Activated CD4-positive, alpha-beta memory T cell treated with anti-CD3 and anti-CD28 coated beads for 36 hours (primary cell): ENCODE results near the gene TOMM40L. TPM values are rescaled to one million over a fixed set of nuclear protein-coding genes. Genes with fewer than 3 reads are reported as not detected.
A peak's percentile ranks its signal among the peaks of the same experiment; 100 is the strongest.

Source experiments
- CTCF ChIA-PET: fragments of 350-600 bp; sonication (Branson Sonifier 250); formaldehyde crosslinking; loops from one replicate; lab custom pipeline; 2021; ENCODE audit warnings: antibody characterized with exemption, inconsistent platforms; lab: Charles Lee
- POLR2A ChIA-PET: fragments of 350-600 bp; sonication (Branson Sonifier 250); formaldehyde crosslinking; loops from one replicate; lab custom pipeline; 2021; ENCODE audit warnings: antibody characterized with exemption; lab: Charles Lee
- DNase-seq: peaks from one replicate; pipeline ENCODE4 v3.0.0-alpha.2; 2020
- H3K27ac Mint-ChIP-seq: one replicate; pipeline ENCODE4 v1.8.0; 2021; ENCODE audit warnings: mixed read lengths
- H3K27me3 Mint-ChIP-seq: one replicate; pipeline ENCODE4 v1.8.0; 2021; ENCODE audit warnings: mixed read lengths
- H3K36me3 Mint-ChIP-seq: one replicate; pipeline ENCODE4 v1.8.0; 2021; ENCODE audit warnings: mixed read lengths
- H3K4me1 Mint-ChIP-seq: one replicate; pipeline ENCODE4 v1.8.0; 2021; ENCODE audit warnings: low read depth, mixed read lengths
- H3K4me3 Mint-ChIP-seq: one replicate; pipeline ENCODE4 v1.8.0; 2021; ENCODE audit warnings: mild to moderate bottlenecking, mixed read lengths
- H3K9me3 Mint-ChIP-seq: one replicate; pipeline ENCODE4 v1.8.0; 2021; ENCODE audit warnings: mixed read lengths
- intact Hi-C: fragments of 100-400 bp; cut with micrococcal nuclease; formaldehyde crosslinking; loops from one replicate; pipeline ENCODE4 v1.15.1; 2023
- total RNA-seq, 2 experiments: library from RNA; stranded (reverse); gene quantifications; one replicate each; pipeline ENCODE4 v1.2.3, GENCODE V29; 2021

Gene TOMM40L
- total RNA-seq, 2 experiments from 2014 or later: 14.8 to 15.4 TPM

DNA sequence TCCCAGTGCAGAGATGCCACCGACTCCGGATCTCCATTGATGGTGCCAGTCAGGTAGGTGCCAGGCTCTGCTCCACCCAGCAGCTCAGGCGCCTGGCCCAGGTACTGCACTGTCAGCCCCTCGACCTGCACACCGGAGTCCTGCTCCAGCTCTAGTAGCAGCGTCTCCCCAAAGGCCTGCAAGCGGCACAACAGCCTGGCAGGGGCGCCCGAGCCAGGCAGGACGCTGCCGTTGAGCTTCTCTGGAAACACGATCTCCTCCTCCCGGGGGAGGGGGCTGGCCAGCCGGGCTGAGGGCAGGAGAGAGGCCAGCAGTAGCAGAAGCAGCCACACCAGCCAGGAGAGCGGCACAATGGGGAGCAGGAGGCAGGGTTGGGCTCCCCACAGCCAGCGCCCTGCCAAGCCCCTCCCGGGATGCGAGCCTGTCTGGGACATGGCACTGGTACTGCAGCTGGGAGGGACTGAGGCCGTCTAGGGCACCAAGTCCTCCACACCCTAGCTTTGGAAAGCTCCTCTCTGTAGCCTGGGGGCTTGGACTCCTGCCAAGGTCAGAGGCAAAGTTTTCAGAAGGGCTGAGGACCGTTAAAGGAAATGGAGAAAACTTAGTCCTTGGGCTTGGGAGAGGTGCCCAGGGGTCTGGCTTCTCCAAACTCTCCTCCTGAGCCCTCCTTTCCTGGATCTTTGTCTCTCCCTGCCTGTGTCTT lies 27.5 kb upstream of the TOMM40L start:
- Mint-ChIP-seq H3K27ac (peak overlapping the region; percentile 4), H3K4me1 (peaks cover 40% of the 10 kb centered on the region), H3K36me3 (peaks cover 2% of the 10 kb centered on the region), H3K9me3 (no peaks in the 10 kb centered on the region), H3K27me3 (no peaks in the 10 kb centered on the region), H3K4me3 (no peak overlapping the region)
- intact Hi-C loops: no loop called here
- DNase-seq: no peak
- ChIA-PET CTCF (interaction anchor here (1.8 to 2.8 kb wide), 2 partner anchors 17 to 28 kb away, joined by 6 to 16 read pairs; partner anchors contain the start of gene TOMM40L), POLR2A (no interaction called here)

- Mint-ChIP-seq H3K4me3 (no peak within 1 kb of the TSS), H3K4me1 (peaks cover 46% of the 10 kb centered on the region)
- CTCF ChIA-PET: interaction anchor here (1.0 to 2.8 kb wide), 3 partner anchors 13 to 27 kb away, joined by 3 to 16 read pairs (median 6); partner anchors contain the start of gene TOMM40L
These were observed 26.9 kb upstream of the TOMM40L start, which contains the start of gene ADAMTS4 for GRCh38 chr1:161198897-161199431. Gene ADAMTS4, minus strand, starts transcription at chr1:161199054. Its CDS starts 427 bp downstream, at chr1:161198627.

DNA sequence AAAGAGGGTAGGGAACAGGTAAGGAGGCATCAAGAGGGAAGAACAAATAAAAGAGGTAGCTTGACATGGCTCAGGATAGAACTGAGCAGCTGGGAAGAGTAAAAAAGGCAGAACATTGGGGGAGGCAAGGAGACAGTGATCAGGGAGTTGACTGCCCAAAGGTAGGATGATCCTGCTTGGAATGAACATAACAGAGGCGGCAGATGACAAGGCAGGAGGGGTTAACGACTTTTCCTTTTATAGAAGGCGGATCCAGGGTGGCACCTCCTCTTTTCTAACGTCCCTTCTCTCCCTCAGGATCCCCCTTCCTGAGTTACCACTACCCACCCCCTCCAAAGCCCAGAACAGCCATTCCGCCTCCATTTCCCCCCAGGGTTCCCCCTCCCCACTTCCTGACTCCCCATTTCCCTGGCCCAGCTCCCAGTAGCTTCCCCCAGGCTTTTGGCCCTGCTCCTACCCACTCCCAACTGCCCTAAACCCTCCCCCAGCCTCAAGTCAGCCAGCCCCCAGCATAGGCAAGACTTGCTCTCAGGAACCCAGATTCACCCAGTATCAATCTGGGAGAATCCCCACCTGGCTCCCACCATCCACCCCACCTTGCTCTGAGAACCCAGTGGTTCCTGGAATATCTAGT lies 26.2 kb upstream of the TOMM40L start:
- DNase-seq: no peak
- CTCF ChIA-PET: interaction anchor here (1.0 to 2.8 kb wide), 3 partner anchors 14 to 27 kb away, joined by 3 to 16 read pairs (median 6); partner anchors contain the start of gene TOMM40L
- H3K4me1 Mint-ChIP-seq: peaks cover 51% of the 10 kb centered on the region
- peaks cover 11% of the 10 kb centered on the region for H3K36me3 Mint-ChIP-seq
- intact Hi-C loops: loop anchor here (5.0 kb wide), 1 partner anchor 188 kb away; no protein-coding TSS in a partner anchor
- no peaks in the 10 kb centered on the region for H3K27me3 Mint-ChIP-seq
- no peak overlapping the region for H3K4me3 Mint-ChIP-seq
- H3K9me3 Mint-ChIP-seq: no peaks in the 10 kb centered on the region
- POLR2A ChIA-PET: no interaction called here
- H3K27ac Mint-ChIP-seq: peak overlapping the region; percentile 87

More at GRCh38 chr1:161198897-161199431, 26.9 kb upstream of the TOMM40L start, which contains the start of gene ADAMTS4:
- no peak for DNase-seq
- intact Hi-C loops: no loop called here
- POLR2A ChIA-PET: no interaction called here
- Mint-ChIP-seq H3K27me3 (no peaks in the 10 kb centered on the region), H3K27ac (peak within 1 kb of the TSS; percentile 87), H3K36me3 (peaks cover 5% of the 10 kb centered on the region), H3K9me3 (no peaks in the 10 kb centered on the region)

DNA sequence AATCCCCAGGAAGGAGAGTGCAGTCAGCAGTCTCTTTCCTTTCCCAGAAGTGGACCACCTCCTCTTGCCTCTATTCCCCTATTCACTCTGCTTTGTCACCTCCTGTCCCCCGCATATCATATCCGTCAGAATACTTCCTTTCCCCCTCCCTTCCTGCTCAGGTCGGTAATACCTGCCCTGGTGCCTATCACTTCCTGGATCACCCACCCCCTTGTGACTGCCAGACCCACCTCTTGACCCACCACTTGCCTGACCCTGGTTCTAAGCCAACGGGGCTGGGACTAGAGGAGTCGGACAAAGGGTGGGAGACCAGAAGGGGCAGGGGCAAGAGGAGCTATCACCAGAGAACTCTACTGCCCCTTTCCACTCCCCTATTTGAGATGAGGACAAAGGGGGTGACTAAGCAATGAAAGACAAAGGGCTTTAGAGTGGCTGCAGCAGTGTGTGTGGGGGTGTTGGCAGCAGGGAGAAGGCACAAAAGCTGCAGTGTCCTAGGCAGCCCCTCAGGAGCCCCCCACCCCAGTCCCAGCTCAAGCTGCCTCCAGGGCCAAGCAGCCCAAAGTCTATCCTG lies 25.4 kb upstream of the TOMM40L start:
- Mint-ChIP-seq H3K9me3 (no peaks in the 10 kb centered on the region), H3K27ac (peak overlapping the region; percentile 87), H3K4me1 (peaks cover 52% of the 10 kb centered on the region), H3K4me3 (peak overlapping the region; percentile 13), H3K36me3 (peaks cover 14% of the 10 kb centered on the region), H3K27me3 (no peaks in the 10 kb centered on the region)
- peak; percentile 40 for DNase-seq
- POLR2A ChIA-PET: interaction anchor here (1.0 to 3.3 kb wide), 4 partner anchors 25 to 155 kb away, joined by 3 to 11 read pairs (median 3); partner anchors contain the start of genes PPOX, TOMM40L and USF1
- intact Hi-C loops: loop anchor here (5.0 kb wide), 1 partner anchor 187 kb away; no protein-coding TSS in a partner anchor
- CTCF ChIA-PET: interaction anchor here (3.4 to 7.6 kb wide), 3 partner anchors 8 to 182 kb away, joined by 22 to 103 read pairs (median 68); partner anchors contain the start of gene TOMM40L

- Mint-ChIP-seq H3K27ac (peak overlapping the region; percentile 87), H3K9me3 (no peaks in the 10 kb centered on the region), H3K36me3 (peaks cover 16% of the 10 kb centered on the region), H3K4me3 (peak overlapping the region; percentile 88), H3K27me3 (no peaks in the 10 kb centered on the region), H3K4me1 (peaks cover 55% of the 10 kb centered on the region)
- DNase-seq: no peak
- POLR2A ChIA-PET: interaction anchor here (0.6 to 3.3 kb wide), 17 partner anchors 9 to 486 kb away, joined by 3 to 20 read pairs (median 3); partner anchors contain the start of genes PPOX, TOMM40L and USF1
- intact Hi-C loops: loop anchor here (5.0 kb wide), 1 partner anchor 186 kb away; no protein-coding TSS in a partner anchor
- CTCF ChIA-PET: interaction anchor here (0.7 to 7.6 kb wide), 11 partner anchors 8 to 182 kb away, joined by 3 to 103 read pairs (median 6); partner anchors contain the start of genes PPOX, SDHC and TOMM40L
These were observed 24.6 kb upstream of the TOMM40L start for GRCh38 chr1:161200992-161201835.

DNA sequence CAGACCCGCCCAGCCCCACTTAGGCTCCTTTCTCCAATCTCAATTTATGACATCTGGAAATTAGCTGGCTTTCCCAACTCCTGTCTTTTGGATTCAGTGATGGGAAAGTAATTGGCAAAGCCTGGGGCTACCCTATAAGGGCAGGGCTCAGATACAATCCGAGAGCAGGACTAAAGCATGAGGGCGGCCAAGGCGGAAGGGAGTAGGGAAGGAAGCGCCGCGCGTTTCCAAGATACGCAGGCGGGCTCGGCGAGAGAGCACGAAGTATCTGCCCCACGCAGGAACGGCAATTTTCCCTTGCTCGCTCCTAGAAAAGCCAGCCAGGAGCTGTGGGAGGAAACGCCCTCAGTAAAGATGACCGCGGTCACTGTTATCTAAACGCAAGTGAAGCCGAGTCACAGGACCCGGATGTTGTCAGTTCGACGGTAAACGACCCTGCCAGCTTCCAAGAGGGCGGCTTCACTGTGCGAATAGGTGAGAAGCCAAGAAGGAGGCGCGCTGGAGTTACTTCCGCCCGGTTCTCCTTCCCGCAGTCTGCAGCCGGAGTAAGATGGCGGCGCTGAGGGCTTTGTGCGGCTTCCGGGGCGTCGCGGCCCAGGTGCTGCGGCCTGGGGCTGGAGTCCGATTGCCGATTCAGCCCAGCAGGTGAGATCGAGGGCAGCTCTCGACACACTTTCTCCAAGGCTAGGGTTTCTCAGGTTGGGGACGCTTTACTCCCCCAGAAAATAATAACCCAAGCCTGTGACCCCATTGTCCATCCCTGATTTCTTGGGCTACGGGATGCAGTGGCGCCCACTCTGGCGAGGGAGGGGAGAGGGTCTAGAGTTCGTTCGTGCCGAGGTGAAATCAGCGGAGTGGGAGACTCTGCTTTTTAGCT lies 23.8 kb upstream of the TOMM40L start, which contains the start of gene NDUFS2:
TSS of gene NDUFS2 (plus strand) at position 532 of the 877 bp plus-strand sequence. CDS start at position 551, 19 bp downstream.
- H3K4me3 Mint-ChIP-seq: peak within 1 kb of the TSS; percentile 88
- DNase-seq: peak; percentile 97
- H3K27ac Mint-ChIP-seq: peak within 1 kb of the TSS; percentile 87
- ChIA-PET POLR2A (interaction anchor here (0.5 to 3.3 kb wide), 19 partner anchors 9 to 487 kb away, joined by 3 to 20 read pairs (median 3); partner anchors contain the start of genes DEDD, PPOX, TOMM40L and USF1), CTCF (interaction anchor here (0.7 to 7.6 kb wide), 14 partner anchors 9 to 181 kb away, joined by 3 to 103 read pairs (median 4); partner anchors contain the start of genes CFAP126, PPOX, SDHC and TOMM40L)
- peaks cover 21% of the 10 kb centered on the region for H3K36me3 Mint-ChIP-seq
- intact Hi-C loops: loop anchor here (1.0 to 5.0 kb wide), 4 partner anchors 17 to 185 kb away; partner anchors contain the start of gene SDHC
- no peaks in the 10 kb centered on the region for H3K27me3 Mint-ChIP-seq
- H3K4me1 Mint-ChIP-seq: peaks cover 59% of the 10 kb centered on the region
- no peaks in the 10 kb centered on the region for H3K9me3 Mint-ChIP-seq

GRCh38 chr1:161206411-161207140 lies 19.3 kb upstream of the TOMM40L start:
- POLR2A ChIA-PET: interaction anchor here (1.6 kb wide), 1 partner anchor 19 kb away, joined by 4 read pairs; the partner anchor contains the start of gene TOMM40L
- CTCF ChIA-PET: interaction anchor here (2.5 to 7.6 kb wide), 3 partner anchors 14 to 176 kb away, joined by 10 to 103 read pairs (median 68); partner anchors contain the start of gene TOMM40L
- Mint-ChIP-seq H3K27me3 (no peaks in the 10 kb centered on the region), H3K4me1 (peaks cover 44% of the 10 kb centered on the region), H3K4me3 (no peak overlapping the region), H3K9me3 (no peaks in the 10 kb centered on the region), H3K36me3 (peaks cover 41% of the 10 kb centered on the region), H3K27ac (no peak overlapping the region)
- intact Hi-C loops: no loop called here
- no peak for DNase-seq

DNA sequence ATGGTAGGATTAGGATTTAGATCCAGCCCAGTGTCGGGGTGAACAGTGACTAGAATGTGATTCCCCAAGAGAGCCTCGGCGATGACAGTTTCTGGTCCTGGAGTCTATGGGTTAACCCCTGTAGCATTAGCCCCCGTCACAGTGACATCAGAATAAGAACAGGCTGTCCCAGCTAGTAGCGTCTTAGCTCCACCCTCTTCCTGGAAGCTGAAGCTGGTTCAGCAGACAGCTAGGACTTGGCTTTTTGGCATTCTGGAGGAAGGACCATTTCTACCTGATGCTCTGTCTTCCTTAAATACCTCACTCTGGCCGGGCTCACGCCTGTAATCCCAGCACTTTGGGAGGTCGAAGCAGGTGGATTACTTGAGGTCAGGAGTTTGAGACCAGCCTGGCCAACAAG lies 18.7 kb upstream of the TOMM40L start:
- Mint-ChIP-seq H3K36me3 (peaks cover 47% of the 10 kb centered on the region), H3K27ac (no peak overlapping the region), H3K9me3 (no peaks in the 10 kb centered on the region), H3K4me3 (no peak overlapping the region), H3K27me3 (no peaks in the 10 kb centered on the region), H3K4me1 (peaks cover 40% of the 10 kb centered on the region)
- intact Hi-C loops: no loop called here
- POLR2A ChIA-PET: interaction anchor here (1.6 kb wide), 1 partner anchor 19 kb away, joined by 4 read pairs; the partner anchor contains the start of gene TOMM40L
- CTCF ChIA-PET: interaction anchor here (7.2 to 7.6 kb wide), 2 partner anchors 14 to 19 kb away, joined by 68 to 103 read pairs; partner anchors contain the start of gene TOMM40L
- no peak for DNase-seq
